Measurements from ENCODE around the gene RUBCN.
"Not testable (repeated sequence)": the region's sequence is repeated elsewhere in the genome, so short reads cannot be mapped to it uniquely, and the experiment has no call there.

GRCh38 chr3:197667293-197667692 is 69.4 kb downstream of the RUBCN start:
- not testable (repeated sequence) for TF ChIP-seq EZH2 (IDR thresholded peaks at IDR 0.05; ENCODE audit: insufficient read depth, poor library complexity, severe bottlenecking); EZH2phosphoT487 (IDR thresholded peaks at IDR 0.05; ENCODE audit: insufficient read depth, low read depth)
